Loucy (cell line): ENCODE data around the gene NPC1.

Source experiments
- CTCF ChIP-seq: fragments of 200-600 bp; sonication (generic); conservative IDR thresholded peaks from 2 replicates; pipeline ENCODE4 v1.5.1; 2014; ENCODE audit warnings: mild to moderate bottlenecking, antibody characterized with exemption, low read length
- EZH2phosphoT487 ChIP-seq: fragments of 200-600 bp; IDR thresholded peaks from 2 replicates; pipeline ENCODE4 v1.6.1; 2018; ENCODE audit warnings: antibody characterized with exemption, mild to moderate bottlenecking, moderate library complexity, borderline replicate concordance

GRCh38 chr18:23521907-23522306, 64.4 kb downstream of the NPC1 start:
- TF ChIP-seq CTCF (no peak), EZH2phosphoT487 (no peak)
